Liver (tissue), 3 donors: Measurements from ENCODE around the gene SCUBE1.

Experiments used
- JUND ChIP-seq, 2 donors: IDR thresholded peaks; 2 replicates each; pipeline ENCODE4 v1.6.1; 2016; ENCODE audit warnings: antibody characterized with exemption in 2 of 2
- NR2F2 ChIP-seq: IDR thresholded peaks from 2 replicates; pipeline ENCODE4 v1.6.1; 2016; ENCODE audit warnings: antibody characterized with exemption
- SP1 ChIP-seq: IDR thresholded peaks from 2 replicates; pipeline ENCODE4 v1.6.1; 2018; ENCODE audit warnings: antibody characterized with exemption, mild to moderate bottlenecking
- TAF1 ChIP-seq: conservative IDR thresholded peaks from 2 replicates; pipeline ENCODE4 v1.6.1; 2016; ENCODE audit warnings: antibody characterized with exemption, mild to moderate bottlenecking
- TF ChIP-seq, protein P1 (sequence below): fragments of 150-350 bp; IDR thresholded peaks from 2 replicates; pipeline ENCODE4 v1.5.1; 2017; ENCODE audit warnings: improper control_type of control experiment, low read depth, low read length; ENCODE audit not compliant: missing input control
- TF ChIP-seq, protein P2 (sequence below): IDR thresholded peaks from 2 replicates; pipeline ENCODE4 v1.6.1; 2016; ENCODE audit warnings: antibody characterized with exemption, mild to moderate bottlenecking
- donor health status: healthy.
- donor health status: healthy.

DNA sequence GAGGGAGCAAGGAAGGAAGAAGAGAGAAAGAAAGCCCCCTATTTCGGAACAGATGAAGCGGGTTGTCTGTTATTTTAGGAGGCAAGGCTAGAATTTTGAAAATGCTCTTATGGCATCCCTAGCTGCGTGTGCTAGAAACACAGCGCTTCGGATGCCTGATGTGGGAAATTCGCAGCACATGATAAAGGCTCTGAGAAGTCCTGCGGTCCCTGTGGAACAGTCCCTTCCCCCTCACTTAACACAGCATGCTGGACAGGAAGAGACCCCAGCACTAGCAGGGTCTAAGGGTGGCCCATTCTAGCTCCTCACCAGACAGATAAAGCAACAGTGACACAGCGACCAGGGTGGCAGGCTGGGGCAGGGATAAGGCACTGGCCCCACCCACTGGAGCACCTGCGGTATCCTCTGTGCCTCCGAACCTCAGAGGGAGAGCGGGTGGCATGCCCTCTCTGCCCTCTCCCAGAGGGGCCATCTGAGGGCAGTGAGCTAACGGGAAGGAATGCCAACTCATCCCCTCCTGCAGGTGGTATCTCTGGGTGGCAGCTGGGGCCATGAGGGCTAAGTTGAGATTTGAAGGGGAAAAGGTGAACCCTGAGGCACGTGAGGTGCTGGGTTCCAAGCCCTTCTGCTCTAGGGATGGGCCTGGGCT is 75.7 kb downstream of the SCUBE1 start:
- TF ChIP-seq, protein P1, sequence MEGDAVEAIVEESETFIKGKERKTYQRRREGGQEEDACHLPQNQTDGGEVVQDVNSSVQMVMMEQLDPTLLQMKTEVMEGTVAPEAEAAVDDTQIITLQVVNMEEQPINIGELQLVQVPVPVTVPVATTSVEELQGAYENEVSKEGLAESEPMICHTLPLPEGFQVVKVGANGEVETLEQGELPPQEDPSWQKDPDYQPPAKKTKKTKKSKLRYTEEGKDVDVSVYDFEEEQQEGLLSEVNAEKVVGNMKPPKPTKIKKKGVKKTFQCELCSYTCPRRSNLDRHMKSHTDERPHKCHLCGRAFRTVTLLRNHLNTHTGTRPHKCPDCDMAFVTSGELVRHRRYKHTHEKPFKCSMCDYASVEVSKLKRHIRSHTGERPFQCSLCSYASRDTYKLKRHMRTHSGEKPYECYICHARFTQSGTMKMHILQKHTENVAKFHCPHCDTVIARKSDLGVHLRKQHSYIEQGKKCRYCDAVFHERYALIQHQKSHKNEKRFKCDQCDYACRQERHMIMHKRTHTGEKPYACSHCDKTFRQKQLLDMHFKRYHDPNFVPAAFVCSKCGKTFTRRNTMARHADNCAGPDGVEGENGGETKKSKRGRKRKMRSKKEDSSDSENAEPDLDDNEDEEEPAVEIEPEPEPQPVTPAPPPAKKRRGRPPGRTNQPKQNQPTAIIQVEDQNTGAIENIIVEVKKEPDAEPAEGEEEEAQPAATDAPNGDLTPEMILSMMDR: no peak
- TF ChIP-seq TAF1: no peak
- no peak for TF ChIP-seq SP1
- no peak for TF ChIP-seq NR2F2
- TF ChIP-seq, protein P2, sequence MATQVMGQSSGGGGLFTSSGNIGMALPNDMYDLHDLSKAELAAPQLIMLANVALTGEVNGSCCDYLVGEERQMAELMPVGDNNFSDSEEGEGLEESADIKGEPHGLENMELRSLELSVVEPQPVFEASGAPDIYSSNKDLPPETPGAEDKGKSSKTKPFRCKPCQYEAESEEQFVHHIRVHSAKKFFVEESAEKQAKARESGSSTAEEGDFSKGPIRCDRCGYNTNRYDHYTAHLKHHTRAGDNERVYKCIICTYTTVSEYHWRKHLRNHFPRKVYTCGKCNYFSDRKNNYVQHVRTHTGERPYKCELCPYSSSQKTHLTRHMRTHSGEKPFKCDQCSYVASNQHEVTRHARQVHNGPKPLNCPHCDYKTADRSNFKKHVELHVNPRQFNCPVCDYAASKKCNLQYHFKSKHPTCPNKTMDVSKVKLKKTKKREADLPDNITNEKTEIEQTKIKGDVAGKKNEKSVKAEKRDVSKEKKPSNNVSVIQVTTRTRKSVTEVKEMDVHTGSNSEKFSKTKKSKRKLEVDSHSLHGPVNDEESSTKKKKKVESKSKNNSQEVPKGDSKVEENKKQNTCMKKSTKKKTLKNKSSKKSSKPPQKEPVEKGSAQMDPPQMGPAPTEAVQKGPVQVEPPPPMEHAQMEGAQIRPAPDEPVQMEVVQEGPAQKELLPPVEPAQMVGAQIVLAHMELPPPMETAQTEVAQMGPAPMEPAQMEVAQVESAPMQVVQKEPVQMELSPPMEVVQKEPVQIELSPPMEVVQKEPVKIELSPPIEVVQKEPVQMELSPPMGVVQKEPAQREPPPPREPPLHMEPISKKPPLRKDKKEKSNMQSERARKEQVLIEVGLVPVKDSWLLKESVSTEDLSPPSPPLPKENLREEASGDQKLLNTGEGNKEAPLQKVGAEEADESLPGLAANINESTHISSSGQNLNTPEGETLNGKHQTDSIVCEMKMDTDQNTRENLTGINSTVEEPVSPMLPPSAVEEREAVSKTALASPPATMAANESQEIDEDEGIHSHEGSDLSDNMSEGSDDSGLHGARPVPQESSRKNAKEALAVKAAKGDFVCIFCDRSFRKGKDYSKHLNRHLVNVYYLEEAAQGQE: no peak
- TF ChIP-seq JUND (IDR thresholded peaks at IDR 0.05): no peak
